ENCODE results near the gene GPC1.

Gene GPC1

DNA sequence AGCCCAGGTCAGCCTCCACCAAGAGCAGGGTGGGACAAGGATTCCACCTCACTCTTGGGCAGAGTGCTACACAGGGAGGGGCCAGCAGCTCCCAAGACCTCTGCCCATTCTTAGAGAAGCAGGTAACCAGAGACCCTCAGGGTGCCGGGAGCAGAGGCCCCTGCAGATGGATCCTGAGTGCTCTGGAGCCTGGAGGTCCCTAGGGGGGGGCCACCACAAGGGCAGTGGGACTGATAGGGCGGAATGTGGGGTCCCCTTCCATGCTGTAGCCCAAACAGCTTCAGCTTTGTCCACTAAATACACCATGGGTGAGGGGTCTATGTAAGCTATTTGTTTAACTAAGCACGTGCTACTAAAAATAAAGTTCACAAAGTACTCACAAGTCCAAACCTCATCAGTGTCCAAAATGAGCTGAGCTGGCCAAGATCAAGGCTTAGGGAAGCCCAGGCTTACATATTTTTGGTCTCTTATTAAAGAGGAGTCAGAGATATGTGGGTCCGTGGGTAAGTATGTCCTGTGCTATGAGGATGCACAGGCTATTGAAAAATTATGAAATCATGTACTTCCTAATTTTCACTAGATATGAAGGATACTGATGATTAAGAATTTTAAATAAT is 21.5 kb upstream of the GPC1 start:
- no peak for DNase-seq

- DNase-seq: no peak
These were observed 18.6 kb upstream of the GPC1 start for GRCh38 chr2:240416821-240417220.

- DNase-seq: peak; percentile 11
These were observed 17.2 kb upstream of the GPC1 start for GRCh38 chr2:240418311-240418710.

DNA sequence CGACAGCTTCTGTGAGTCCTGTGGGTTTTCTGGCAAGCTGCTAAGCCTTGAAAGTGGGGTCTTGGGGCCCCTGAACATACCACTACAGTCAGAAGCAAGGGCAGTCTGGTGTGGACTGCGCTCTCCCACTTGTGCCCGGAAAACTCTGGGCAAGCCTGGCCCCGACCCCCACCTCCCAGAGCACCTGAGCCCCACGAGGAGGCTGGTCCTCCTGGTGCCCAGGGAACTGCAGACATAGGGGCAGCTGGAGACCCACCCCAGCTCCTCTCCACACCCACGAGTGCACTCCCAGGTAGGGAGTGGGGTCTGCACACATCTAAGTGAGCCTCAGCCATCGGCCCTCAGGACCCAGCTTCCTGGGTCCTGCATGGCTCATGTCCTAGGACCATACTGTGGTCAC is 16.2 kb upstream of the GPC1 start:
- DNase-seq: no peak

GRCh38 chr2:240419723-240420122 is 15.7 kb upstream of the GPC1 start:
- DNase-seq: no peak

DNA sequence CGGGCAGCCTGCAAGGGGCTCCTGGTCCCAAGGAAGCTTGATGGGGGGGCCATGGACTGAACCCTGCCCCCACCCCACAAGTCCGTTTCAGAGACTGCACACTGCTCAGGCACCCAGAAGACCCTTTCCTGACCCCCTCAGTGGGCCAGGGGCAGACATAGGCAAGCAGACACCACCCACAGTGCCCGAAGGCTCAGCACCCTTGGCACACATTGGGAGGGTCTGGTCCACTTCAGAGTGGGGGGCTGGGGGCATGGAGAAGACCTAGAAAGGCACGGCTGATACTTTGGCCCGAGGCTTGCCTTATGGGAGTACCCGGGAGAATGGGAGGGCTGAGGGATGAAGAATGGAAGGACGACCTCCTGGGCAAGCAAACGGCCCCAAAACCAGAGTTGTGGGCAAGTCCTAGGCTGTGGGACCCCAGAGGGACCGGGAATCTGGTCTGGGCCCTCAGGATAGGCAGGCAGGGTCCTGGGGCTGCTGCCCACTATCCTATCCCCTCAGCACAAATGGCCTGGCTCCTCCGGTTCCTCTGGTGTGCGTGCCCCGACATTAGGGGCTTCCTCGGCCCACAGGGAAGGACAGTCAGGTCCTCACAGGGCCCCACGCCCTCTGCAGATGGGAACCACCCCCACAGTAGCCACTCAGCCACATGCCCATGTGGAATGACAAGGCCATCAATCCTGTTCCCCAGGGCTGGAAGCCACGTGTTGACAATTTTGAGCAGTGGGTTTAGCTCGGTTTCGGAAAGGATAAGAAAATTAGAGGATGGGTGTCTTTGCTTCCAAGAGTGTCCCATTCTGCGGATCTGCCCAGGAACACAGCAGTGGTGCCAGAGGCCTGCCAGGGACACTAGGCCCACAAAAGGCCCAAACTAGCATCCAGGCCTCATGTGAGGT is 15.0 kb upstream of the GPC1 start:
- DNase-seq: peak; percentile 8

DNA sequence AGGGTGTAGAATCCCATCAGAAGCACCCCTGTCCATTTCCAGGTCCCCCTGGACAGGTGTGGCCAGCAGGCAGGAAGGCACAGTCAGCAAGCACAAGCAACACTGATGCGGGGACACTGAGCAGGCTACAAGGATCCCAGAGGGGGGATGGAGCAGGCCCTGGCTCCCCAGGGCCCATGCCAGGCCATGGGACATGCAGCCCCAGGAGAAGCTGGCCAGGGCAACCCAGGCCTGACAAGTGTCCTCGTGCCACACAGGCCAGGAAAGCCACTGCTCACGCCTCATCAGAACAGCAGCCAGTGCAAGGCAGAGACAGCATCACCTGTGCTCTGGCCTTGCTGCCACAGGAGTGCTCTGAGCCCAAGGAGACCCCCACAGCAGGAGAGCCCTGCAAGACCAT is 14.1 kb upstream of the GPC1 start:
- DNase-seq: no peak

GRCh38 chr2:240422658-240423329 is 12.7 kb upstream of the GPC1 start:
- no peak for DNase-seq

DNA sequence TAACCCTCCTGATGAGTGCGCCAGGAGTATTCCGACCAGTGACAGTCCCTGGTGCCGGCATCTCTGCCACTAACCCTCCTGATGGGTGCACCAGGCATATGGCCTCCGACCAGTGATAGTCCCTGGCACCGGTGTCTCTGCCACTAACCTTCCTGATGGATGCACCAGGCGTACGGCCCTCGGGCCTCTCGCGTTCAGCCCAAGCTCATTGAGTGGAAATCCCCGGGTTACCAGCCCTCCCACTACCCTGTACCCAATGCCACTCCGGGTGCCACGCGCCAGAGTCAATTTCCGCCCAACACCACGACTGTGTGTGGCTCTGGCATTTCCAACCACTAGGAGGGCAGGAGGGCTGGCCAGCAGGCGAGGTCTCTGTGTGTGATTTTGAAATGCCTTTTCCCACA is 11.7 kb upstream of the GPC1 start:
- no peak for DNase-seq

- peak; percentile 7 for DNase-seq
These were observed 10.9 kb upstream of the GPC1 start for GRCh38 chr2:240424341-240425235.

- no peak for DNase-seq
These were observed 10.2 kb upstream of the GPC1 start for GRCh38 chr2:240425236-240425615.

GRCh38 chr2:240425697-240426096 is 9.8 kb upstream of the GPC1 start:
- no peak for DNase-seq

- DNase-seq: no peak
These were observed 8.4 kb upstream of the GPC1 start for GRCh38 chr2:240426845-240427721.

- no peak for DNase-seq
These were observed 7.7 kb upstream of the GPC1 start for GRCh38 chr2:240427729-240428128.

DNA sequence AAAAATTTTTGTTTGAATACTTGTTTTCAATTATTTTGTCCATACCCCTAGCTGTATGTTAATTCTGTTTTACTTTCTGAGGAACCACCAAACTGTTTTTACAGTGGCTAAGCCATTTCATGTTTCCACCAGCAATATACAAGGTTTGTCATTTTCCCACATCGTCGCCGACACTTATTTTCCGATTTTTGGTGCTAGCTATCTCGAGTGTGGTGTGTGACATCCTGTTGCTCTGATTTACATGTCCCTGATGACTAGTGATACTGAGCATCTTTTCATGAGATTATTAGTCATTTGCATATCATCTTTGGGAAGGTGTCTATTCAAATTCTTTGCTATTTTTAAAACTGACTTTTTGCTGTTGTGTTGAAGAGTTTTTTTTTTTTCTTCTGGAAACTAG is 7.2 kb upstream of the GPC1 start:
- no peak for DNase-seq

GRCh38 chr2:240429341-240429871 is 6.1 kb upstream of the GPC1 start:
- DNase-seq: no peak

DNA sequence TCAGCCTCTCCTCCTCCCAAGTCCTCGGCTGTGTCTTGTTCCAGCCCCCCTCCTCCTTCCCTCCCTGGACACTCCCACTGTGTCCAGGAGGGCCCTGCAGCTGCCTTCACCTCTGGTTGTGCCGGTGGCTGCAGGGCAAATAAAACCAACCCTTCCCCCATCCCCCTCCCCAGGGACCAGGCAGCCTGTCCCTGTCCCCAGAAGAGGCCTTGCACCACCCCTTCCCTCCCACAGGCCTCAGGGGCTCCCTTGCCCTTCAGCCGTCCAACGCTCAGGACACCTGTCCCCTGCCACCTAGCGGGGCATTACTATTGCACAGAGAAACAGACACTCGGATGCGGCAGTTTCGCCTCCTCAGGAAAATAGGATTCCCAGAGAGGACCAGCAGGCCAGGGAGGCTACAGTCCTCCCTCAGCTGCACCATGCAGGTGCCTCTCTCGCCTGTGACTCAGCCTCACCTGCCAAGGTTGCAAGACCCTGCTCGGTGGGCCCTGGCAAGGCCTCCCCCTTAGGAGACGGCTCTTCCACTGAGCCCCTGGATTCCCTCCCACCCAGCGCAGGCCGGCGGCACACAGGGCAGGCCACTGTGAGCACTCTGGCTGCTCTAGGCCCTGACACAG is 5.5 kb upstream of the GPC1 start:
- DNase-seq: peak; percentile 14

GRCh38 chr2:240430595-240430994 is 4.9 kb upstream of the GPC1 start:
- DNase-seq: peak; percentile 10

GRCh38 chr2:240431271-240431660 is 4.2 kb upstream of the GPC1 start:
- peak; percentile 10 for DNase-seq

GRCh38 chr2:240431661-240432424 is 3.6 kb upstream of the GPC1 start:
- peak; percentile 11 for DNase-seq

Data from activated CD8-positive, alpha-beta memory T cell treated with anti-CD3 and anti-CD28 coated beads, Interleukin-2, amount 50 U/mL, for 4 hours (primary cell).